Keratinocyte (primary cell): ENCODE measurements around the gene CACNA1I.

Experiments used
- CTCF ChIP-seq, 3 experiments: IDR thresholded peaks in 1 of 3; conservative IDR thresholded peaks in 1 of 3; optimal IDR thresholded peaks in 1 of 3; 2 replicates in 2 of 3; 3 replicates in 1 of 3; pipeline versions ENCODE3 to v1.5.1; 2011; ENCODE audit warnings: low read length in 3 of 3, mild to moderate bottlenecking in 3 of 3, moderate library complexity in 2 of 3, control low read depth in 1 of 3, inconsistent platforms in 1 of 3; ENCODE audit not compliant: insufficient read depth in 2 of 3; ENCODE audit errors: extremely low read depth in 1 of 3
- EZH2 ChIP-seq: IDR thresholded peaks from one replicate; pipeline ENCODE4 v1.6.1; 2012; ENCODE audit warnings: inconsistent platforms, mild to moderate bottlenecking, low read length, moderate library complexity

DNA sequence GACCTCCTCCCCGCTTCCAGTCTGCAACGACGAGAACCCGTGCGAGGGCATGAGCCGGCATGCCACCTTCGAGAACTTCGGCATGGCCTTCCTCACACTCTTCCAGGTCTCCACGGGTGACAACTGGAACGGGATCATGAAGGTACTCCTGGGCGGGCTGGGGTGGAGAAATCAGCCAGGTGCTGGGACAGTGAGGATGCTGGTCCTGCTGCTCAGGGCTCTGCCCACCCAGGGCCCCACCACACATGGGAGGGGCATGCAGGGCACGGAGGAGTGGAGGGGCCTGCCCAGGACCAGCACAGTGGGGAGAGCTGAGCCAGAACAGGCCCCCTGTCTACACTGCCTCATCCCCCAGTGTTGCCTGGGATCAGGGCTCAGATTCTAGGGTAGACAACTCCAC is 107.4 kb downstream of the CACNA1I start:
- no peak for TF ChIP-seq CTCF (optimal IDR thresholded peaks at IDR 0.05 in 1 of 3, IDR thresholded peaks at IDR 0.05 in 1 of 3, conservative IDR thresholded peaks at IDR 0.05 in 1 of 3; ENCODE audit: extremely low read depth in 1 of 3, insufficient read depth in 2 of 3, low read length in 3 of 3)
- TF ChIP-seq EZH2, result no peak
